HepG2 (cell line): ENCODE measurements around the gene ZNF382. TPM values are rescaled to one million over a fixed set of nuclear protein-coding genes. Genes with fewer than 3 reads are reported as not detected.

Experiments used
- AHR ChIP-seq: IDR thresholded peaks from 2 replicates; pipeline ENCODE4 v1.6.1; 2018; ENCODE audit warnings: missing genetic modification reagents, missing compliant biosample characterization
- CHD2 ChIP-seq: IDR thresholded peaks from 2 replicates; pipeline ENCODE4 v1.6.1; 2011; ENCODE audit warnings: low read depth, low read length, improper control_type of control experiment
- GATA4 ChIP-seq: sonication (generic); IDR thresholded peaks from 2 replicates; pipeline ENCODE4 v1.6.1; 2016; ENCODE audit warnings: antibody characterized with exemption, low read depth, borderline replicate concordance
- KDM5A ChIP-seq: fragments of 200-600 bp; sonication (generic); IDR thresholded peaks from 2 replicates; pipeline ENCODE4 v1.7.0; 2018; ENCODE audit warnings: antibody characterized with exemption, mild to moderate bottlenecking, low read length, borderline replicate concordance
- SRSF1 ChIP-seq: fragments of 200-400 bp; formaldehyde crosslinking; optimal IDR thresholded peaks from 2 replicates; pipeline ENCODE3; 2017; ENCODE audit warnings: mild to moderate bottlenecking, low read depth, low read length, moderate library complexity
- ZNF432 ChIP-seq: sonication (generic); formaldehyde crosslinking; IDR thresholded peaks from 2 replicates; pipeline ENCODE4 v1.5.0; 2020; ENCODE audit warnings: missing genetic modification reagents, mild to moderate bottlenecking, borderline replicate concordance
- ZNF446 ChIP-seq: sonication (generic); formaldehyde crosslinking; IDR thresholded peaks from 2 replicates; pipeline ENCODE4 v1.5.0; 2020; ENCODE audit warnings: mild to moderate bottlenecking, missing genetic modification reagents
- ZNF615 ChIP-seq: sonication (generic); formaldehyde crosslinking; IDR thresholded peaks from 2 replicates; pipeline ENCODE4 v1.5.0; 2020; ENCODE audit warnings: mild to moderate bottlenecking, missing genetic modification reagents, borderline replicate concordance
- ZNF75D ChIP-seq: sonication (generic); formaldehyde crosslinking; IDR thresholded peaks from 2 replicates; pipeline ENCODE4 v1.8.1; 2023; ENCODE audit warnings: missing genetic modification reagents, mild to moderate bottlenecking, borderline replicate concordance
- ZNF878 ChIP-seq: sonication (generic); formaldehyde crosslinking; IDR thresholded peaks from 2 replicates; pipeline ENCODE4 v1.8.1; 2023; ENCODE audit warnings: mild to moderate bottlenecking, missing genetic modification reagents, moderate library complexity
- polyA plus RNA-seq, 8 experiments: library from polyadenylated mRNA; depleted of rRNA in 3 of 8; stranded (reverse) in 7 of 8; unstranded in 1 of 8; fragments of >200 nt; fragmentation: Illumina TruSeq in 4 of 8; extraction: Trizol in 4 of 8; gene quantifications; 2 replicates each; pipeline versions ENCODE4 v1.2.1 to v1.2.3, GENCODE V29; 2011 to 2016; ENCODE audit warnings: low read depth in 4 of 8, missing spikeins in 1 of 8, mixed read lengths in 1 of 8; ENCODE audit not compliant: insufficient read depth in 1 of 8
- total RNA-seq, 5 experiments: library from RNA; depleted of rRNA; stranded (reverse); fragments of >200 nt; fragmentation: Illumina TruSeq; extraction: Trizol; gene quantifications; 2 replicates each; pipeline ENCODE4 v1.2.3, GENCODE V29; 2016; ENCODE audit warnings: low read depth in 1 of 5
- TF ChIP-seq, protein P1 (sequence below): IDR thresholded peaks from 2 replicates; pipeline ENCODE4 v1.6.1; 2016; ENCODE audit warnings: low read depth, control low read depth
- TF ChIP-seq, protein P2 (sequence below): IDR thresholded peaks from 2 replicates; pipeline ENCODE4 v1.6.1; 2018; ENCODE audit warnings: missing genetic modification reagents, mild to moderate bottlenecking, missing compliant biosample characterization
- TF ChIP-seq, protein P3 (sequence below): sonication (generic); formaldehyde crosslinking; IDR thresholded peaks from 2 replicates; pipeline ENCODE4 v1.4.0; 2020; ENCODE audit warnings: missing genetic modification reagents, borderline replicate concordance
- TF ChIP-seq, protein P4 (sequence below): IDR thresholded peaks from 2 replicates; pipeline ENCODE4 v1.6.1; 2016; ENCODE audit warnings: missing compliant biosample characterization, missing genetic modification reagents, borderline replicate concordance
- TF ChIP-seq, protein P5 (sequence below): sonication (generic); formaldehyde crosslinking; IDR thresholded peaks from 2 replicates; pipeline ENCODE4 v1.4.0; 2020; ENCODE audit warnings: missing genetic modification reagents
- TF ChIP-seq, protein P6 (sequence below): sonication (generic); formaldehyde crosslinking; IDR thresholded peaks from 2 replicates; pipeline ENCODE4 v1.5.0; 2020; ENCODE audit warnings: missing genetic modification reagents, mild to moderate bottlenecking, borderline replicate concordance
- TF ChIP-seq, protein P7 (sequence below): sonication (generic); formaldehyde crosslinking; IDR thresholded peaks from 2 replicates; pipeline ENCODE4 v1.8.1; 2023; ENCODE audit warnings: missing genetic modification reagents, mild to moderate bottlenecking, borderline replicate concordance

ZNF382 gene
- total and polyA plus RNA-seq, 2 of the 13 experiments (the other 11 are each of a cell fraction or from before 2014, with no cell fraction given): 2.3 to 6.8 TPM

DNA sequence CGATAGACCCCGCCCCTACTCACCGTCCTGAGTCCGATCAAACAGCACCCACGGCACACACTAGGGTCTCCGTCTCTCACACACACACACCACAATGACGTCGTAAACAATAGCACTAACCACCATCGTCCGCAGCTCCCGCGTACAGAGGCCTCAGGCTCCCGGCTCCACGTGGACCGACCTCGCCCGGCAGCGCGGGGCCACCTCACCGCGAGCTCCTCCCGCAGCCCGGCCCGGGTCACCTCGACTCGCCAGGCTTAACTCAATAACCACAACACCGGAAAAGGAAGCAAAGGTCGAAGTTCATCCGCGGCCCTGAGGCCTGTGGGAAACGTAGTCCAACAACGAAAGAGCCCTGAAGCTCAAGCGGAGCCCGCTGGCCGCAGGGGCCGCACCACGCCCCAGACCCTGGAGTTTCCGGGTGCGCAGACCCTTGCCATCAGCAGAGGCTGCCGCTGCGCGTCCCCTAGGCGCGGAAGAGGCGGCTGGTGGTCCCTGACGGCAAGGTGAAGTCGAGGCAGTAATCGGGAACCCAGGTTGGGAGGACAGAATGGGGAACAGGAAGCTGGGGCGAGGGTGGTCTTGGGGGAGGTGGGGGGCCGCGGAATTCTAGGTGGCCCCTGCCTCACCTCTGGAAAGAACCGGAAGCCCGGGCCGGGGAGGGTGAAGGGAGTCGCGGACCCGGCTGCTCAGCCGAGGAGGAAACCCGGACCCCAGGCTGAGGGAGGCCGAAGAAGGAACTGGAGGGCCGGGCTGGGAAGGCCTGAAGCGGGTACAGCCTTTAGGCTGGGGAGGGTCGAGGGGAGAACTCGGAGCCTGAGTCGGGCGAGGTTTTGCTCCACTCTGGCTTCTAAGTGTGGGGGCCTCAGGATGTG lies 31.9 kb upstream of the ZNF382 start, which contains the start of gene ZNF529 (continued):
- TF ChIP-seq, protein P1, sequence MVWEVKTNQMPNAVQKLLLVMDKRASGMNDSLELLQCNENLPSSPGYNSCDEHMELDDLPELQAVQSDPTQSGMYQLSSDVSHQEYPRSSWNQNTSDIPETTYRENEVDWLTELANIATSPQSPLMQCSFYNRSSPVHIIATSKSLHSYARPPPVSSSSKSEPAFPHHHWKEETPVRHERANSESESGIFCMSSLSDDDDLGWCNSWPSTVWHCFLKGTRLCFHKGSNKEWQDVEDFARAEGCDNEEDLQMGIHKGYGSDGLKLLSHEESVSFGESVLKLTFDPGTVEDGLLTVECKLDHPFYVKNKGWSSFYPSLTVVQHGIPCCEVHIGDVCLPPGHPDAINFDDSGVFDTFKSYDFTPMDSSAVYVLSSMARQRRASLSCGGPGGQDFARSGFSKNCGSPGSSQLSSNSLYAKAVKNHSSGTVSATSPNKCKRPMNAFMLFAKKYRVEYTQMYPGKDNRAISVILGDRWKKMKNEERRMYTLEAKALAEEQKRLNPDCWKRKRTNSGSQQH (CRISPR knock-in tag): peak; percentile 54; the same call in 1 of the 2 replicates
- TF ChIP-seq, protein P2, sequence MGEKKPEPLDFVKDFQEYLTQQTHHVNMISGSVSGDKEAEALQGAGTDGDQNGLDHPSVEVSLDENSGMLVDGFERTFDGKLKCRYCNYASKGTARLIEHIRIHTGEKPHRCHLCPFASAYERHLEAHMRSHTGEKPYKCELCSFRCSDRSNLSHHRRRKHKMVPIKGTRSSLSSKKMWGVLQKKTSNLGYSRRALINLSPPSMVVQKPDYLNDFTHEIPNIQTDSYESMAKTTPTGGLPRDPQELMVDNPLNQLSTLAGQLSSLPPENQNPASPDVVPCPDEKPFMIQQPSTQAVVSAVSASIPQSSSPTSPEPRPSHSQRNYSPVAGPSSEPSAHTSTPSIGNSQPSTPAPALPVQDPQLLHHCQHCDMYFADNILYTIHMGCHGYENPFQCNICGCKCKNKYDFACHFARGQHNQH: 0 out of 2 replicates have a peak, but pooled peaks have one; percentile 31
- TF ChIP-seq SRSF1 (no peak), ZNF446 (CRISPR knock-in tag) (no peak), AHR (CRISPR knock-in tag) (no peak; the same call in 1 of the 2 replicates), ZNF878 (CRISPR knock-in tag) (peak; percentile 39; the same call in 1 of the 2 replicates), KDM5A (peak; percentile 57; the same call in 1 of the 2 replicates), GATA4 (peak; percentile 29; the same call in 1 of the 2 replicates), ZNF615 (CRISPR knock-in tag) (0 out of 2 replicates have a peak, but pooled peaks have one; percentile 66), ZNF432 (CRISPR knock-in tag) (no peak), ZNF75D (CRISPR knock-in tag) (0 out of 2 replicates have a peak, but pooled peaks have one; percentile 47), CHD2 (peak; percentile 70; the same call in 1 of the 2 replicates)
- TF ChIP-seq, protein P3, sequence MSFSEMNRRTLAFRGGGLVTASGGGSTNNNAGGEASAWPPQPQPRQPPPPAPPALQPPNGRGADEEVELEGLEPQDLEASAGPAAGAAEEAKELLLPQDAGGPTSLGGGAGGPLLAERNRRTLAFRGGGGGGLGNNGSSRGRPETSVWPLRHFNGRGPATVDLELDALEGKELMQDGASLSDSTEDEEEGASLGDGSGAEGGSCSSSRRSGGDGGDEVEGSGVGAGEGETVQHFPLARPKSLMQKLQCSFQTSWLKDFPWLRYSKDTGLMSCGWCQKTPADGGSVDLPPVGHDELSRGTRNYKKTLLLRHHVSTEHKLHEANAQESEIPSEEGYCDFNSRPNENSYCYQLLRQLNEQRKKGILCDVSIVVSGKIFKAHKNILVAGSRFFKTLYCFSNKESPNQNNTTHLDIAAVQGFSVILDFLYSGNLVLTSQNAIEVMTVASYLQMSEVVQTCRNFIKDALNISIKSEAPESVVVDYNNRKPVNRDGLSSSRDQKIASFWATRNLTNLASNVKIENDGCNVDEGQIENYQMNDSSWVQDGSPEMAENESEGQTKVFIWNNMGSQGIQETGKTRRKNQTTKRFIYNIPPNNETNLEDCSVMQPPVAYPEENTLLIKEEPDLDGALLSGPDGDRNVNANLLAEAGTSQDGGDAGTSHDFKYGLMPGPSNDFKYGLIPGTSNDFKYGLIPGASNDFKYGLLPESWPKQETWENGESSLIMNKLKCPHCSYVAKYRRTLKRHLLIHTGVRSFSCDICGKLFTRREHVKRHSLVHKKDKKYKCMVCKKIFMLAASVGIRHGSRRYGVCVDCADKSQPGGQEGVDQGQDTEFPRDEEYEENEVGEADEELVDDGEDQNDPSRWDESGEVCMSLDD (CRISPR knock-in tag): no peak
- TF ChIP-seq, protein P4, sequence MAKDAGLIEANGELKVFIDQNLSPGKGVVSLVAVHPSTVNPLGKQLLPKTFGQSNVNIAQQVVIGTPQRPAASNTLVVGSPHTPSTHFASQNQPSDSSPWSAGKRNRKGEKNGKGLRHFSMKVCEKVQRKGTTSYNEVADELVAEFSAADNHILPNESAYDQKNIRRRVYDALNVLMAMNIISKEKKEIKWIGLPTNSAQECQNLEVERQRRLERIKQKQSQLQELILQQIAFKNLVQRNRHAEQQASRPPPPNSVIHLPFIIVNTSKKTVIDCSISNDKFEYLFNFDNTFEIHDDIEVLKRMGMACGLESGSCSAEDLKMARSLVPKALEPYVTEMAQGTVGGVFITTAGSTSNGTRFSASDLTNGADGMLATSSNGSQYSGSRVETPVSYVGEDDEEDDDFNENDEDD (CRISPR knock-in tag): peak; percentile 67; the same call in 1 of the 2 replicates
- TF ChIP-seq, protein P5, sequence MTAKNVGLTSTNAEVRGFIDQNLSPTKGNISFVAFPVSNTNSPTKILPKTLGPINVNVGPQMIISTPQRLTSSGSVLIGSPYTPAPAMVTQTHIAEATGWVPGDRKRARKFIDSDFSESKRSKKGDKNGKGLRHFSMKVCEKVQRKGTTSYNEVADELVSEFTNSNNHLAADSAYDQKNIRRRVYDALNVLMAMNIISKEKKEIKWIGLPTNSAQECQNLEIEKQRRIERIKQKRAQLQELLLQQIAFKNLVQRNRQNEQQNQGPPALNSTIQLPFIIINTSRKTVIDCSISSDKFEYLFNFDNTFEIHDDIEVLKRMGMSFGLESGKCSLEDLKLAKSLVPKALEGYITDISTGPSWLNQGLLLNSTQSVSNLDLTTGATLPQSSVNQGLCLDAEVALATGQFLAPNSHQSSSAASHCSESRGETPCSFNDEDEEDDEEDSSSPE: peak; percentile 61
- TF ChIP-seq, protein P6, sequence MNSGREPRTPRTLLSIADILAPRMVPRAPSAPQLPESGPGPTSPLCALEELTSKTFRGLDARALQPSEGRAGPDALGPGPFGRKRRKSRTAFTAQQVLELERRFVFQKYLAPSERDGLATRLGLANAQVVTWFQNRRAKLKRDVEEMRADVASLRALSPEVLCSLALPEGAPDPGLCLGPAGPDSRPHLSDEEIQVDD (CRISPR knock-in tag): peak; percentile 73; the same call in 1 of the 2 replicates
- TF ChIP-seq, protein P7, sequence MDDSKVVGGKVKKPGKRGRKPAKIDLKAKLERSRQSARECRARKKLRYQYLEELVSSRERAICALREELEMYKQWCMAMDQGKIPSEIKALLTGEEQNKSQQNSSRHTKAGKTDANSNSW (CRISPR knock-in tag): 0 out of 2 replicates have a peak, but pooled peaks have one; percentile 74
